ENCODE measurements around the gene BICDL1. TPM values are rescaled to one million over a fixed set of nuclear protein-coding genes. Genes with fewer than 3 reads are reported as not detected.

Gene BICDL1
- total RNA-seq, 3 donors from 2014 or later = 6.7 to 10.6 (median 6.8) TPM

DNA sequence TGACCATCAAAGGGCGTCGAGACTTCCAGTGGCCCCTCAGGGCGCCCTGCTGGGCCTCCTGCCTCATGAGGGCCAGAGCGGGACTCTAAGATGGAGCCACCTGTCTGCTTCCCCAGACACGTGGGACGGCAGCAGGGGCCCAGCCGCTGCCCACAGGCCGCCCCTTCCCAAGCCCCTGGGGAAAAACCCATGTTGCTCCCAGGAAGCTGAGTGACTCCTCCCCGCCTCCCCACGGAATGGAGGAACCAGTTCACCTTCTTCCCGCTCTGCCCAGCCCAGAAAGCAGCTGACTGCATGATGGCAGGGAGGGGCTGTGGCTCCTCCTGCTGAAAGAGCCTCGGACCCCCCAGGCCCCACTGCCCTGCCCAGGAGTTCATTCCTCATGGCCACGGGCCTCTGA is 112.6 kb downstream of the BICDL1 start:
- TF ChIP-seq, protein P1, sequence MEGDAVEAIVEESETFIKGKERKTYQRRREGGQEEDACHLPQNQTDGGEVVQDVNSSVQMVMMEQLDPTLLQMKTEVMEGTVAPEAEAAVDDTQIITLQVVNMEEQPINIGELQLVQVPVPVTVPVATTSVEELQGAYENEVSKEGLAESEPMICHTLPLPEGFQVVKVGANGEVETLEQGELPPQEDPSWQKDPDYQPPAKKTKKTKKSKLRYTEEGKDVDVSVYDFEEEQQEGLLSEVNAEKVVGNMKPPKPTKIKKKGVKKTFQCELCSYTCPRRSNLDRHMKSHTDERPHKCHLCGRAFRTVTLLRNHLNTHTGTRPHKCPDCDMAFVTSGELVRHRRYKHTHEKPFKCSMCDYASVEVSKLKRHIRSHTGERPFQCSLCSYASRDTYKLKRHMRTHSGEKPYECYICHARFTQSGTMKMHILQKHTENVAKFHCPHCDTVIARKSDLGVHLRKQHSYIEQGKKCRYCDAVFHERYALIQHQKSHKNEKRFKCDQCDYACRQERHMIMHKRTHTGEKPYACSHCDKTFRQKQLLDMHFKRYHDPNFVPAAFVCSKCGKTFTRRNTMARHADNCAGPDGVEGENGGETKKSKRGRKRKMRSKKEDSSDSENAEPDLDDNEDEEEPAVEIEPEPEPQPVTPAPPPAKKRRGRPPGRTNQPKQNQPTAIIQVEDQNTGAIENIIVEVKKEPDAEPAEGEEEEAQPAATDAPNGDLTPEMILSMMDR (IDR thresholded peaks at IDR 0.05) = no peak
- Histone ChIP-seq H3K9me3 (no peaks in the 10 kb centered on the region), H3K36me3 (ENCODE audit: low read depth) (peaks cover 8% of the 10 kb centered on the region), H3K4me3 (no peak overlapping the region), H3K4me1 (ENCODE audit: low read depth) (no peaks in the 10 kb centered on the region)
- DNase-seq (no peak), ATAC-seq (no peak)
- intact Hi-C loops (cut with DNase I, micrococcal nuclease) = no loop called here

DNA sequence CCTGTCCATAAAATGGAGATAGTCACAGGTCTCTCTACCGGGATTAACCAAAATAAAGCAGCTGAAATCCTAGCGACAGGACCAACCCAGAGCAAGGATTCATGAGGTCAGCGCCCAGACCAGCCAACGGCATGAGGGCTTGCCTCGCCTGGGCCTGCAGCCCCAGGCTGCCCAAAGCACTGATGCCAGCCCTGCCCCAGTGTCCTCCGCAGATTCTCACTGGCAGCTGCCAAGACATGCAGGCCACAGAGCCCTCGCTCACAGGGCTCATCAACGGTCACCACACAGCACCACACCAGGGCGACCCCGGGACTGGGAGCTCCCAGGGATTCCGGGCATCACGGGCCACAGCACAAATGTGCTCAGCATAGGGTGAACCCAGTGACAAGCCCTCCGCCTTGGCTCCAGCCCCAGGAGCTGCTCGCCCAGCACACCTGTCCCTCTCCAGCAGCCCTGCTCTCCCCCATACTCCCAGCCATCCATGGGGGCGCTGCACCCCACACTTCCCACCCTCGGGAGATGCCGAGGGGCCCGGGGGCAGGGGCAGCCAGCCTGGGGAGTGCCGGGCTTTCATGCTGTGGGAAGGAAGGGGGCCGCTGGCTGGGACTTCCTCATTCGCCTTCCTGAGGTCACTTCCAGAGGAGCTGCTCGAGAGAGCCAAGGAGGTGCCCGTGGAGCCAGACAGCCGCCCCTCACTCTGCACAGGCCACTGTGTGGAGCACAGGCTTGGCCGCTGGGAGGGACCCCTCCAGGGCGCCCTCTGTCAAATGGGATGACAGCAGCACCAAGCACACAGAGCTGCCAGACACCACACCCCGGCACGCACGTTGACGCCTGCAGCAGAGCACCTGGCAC is 113.4 kb downstream of the BICDL1 start:
- TF ChIP-seq, protein P1 (IDR thresholded peaks at IDR 0.05) = no peak

DNA sequence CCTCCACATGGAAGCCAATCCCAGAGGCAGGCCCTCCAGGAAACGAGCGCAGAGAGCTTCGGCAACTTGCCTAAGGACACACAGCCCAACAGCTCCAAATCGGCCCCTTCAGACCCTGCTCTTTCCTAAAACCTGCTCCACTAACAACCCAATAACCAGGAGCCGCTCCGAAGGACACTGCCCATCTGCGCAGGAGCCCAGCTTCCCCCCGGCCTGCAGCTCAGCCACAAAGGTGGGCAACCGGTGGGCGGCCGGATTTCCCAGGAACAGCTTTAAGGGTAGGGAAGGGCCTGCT is 114.0 kb downstream of the BICDL1 start:
- no peaks in the 10 kb centered on the region for H3K4me1 ChIP-seq (ENCODE audit: low read depth)

More for the DNA sequence above, 113.4 kb downstream of the BICDL1 start:
- Histone ChIP-seq H3K9me3 (no peaks in the 10 kb centered on the region), H3K36me3 (ENCODE audit: low read depth) (peaks cover 8% of the 10 kb centered on the region), H3K4me1 (ENCODE audit: low read depth) (no peaks in the 10 kb centered on the region), H3K4me3 (no peak overlapping the region)
- no peak for ATAC-seq
- intact Hi-C loops (cut with DNase I, micrococcal nuclease) = no loop called here
- no peak for DNase-seq

DNA sequence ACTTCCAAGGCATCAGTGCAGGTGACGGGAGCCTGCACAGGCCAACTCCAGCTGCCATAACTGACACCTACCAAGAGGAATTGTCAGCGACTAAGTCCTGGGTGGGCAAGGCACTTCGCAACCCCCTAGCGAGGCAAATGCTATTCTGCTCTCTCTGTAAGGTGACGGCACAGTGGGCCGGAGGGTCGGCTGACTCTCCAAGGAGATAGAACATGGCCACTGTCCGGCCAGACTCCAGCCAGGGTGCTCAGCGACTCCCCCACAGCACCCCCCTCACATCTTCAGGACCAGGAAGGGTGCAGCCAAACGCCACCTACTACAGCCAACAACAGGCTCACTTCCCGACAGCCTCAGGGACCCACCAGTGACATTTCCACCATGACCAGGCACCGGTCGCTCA is 114.3 kb downstream of the BICDL1 start:
- intact Hi-C loops (cut with DNase I, micrococcal nuclease) = no loop called here
- Histone ChIP-seq H3K36me3 (ENCODE audit: low read depth) (peaks cover 8% of the 10 kb centered on the region), H3K9me3 (no peaks in the 10 kb centered on the region), H3K4me1 (ENCODE audit: low read depth) (no peaks in the 10 kb centered on the region), H3K4me3 (no peak overlapping the region)
- DNase-seq = no peak
- ATAC-seq = no peak
- TF ChIP-seq, protein P1 (IDR thresholded peaks at IDR 0.05) = no peak

More for the DNA sequence above, 114.0 kb downstream of the BICDL1 start:
- ATAC-seq = no peak
- intact Hi-C loops (cut with DNase I, micrococcal nuclease) = no loop called here
- H3K36me3 ChIP-seq (ENCODE audit: low read depth) = peaks cover 8% of the 10 kb centered on the region
- no peak for DNase-seq
- H3K4me3 ChIP-seq = no peak overlapping the region
- H3K9me3 ChIP-seq = no peaks in the 10 kb centered on the region
- TF ChIP-seq, protein P1 (IDR thresholded peaks at IDR 0.05) = no peak

DNA sequence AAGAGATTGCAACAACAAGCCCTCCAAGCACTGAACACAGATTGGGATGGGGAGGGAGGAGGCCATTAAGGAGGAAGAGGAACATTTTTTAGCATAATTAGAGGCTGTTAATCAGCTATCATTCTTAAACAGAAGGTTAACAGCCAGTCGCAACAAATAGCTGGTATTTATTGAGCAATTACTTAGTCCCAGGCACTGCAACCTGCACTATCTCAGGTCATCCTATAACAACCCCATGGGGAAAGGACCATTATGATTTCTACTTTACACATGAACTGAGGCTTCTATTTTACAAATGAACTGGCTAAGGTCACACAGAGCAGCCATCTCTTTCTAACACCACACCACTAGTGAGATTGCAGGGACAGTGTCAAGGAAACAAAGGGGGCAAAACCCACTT is 117.1 kb downstream of the BICDL1 start:
- peaks cover 7% of the 10 kb centered on the region for H3K4me1 ChIP-seq (ENCODE audit: low read depth)
- ATAC-seq (no peak), DNase-seq (no peak)
- no peaks in the 10 kb centered on the region for H3K36me3 ChIP-seq (ENCODE audit: low read depth)
- TF ChIP-seq, protein P1 (IDR thresholded peaks at IDR 0.05) = no peak
- no peak overlapping the region for H3K4me3 ChIP-seq
- intact Hi-C loops (cut with DNase I, micrococcal nuclease) = no loop called here
- H3K9me3 ChIP-seq = no peaks in the 10 kb centered on the region

Measured in mucosa of descending colon (tissue), 3 donors.